ENCODE measurements around the gene CADM2. TPM values are rescaled to one million over a fixed set of nuclear protein-coding genes. Genes with fewer than 3 reads are reported as not detected.

The CADM2 gene
- polyA plus RNA-seq, 1 donor from 2014 or later = 4.5 TPM

- no peak overlapping the region for H3K27ac ChIP-seq (ENCODE audit: low read length)
- no peak overlapping the region for H3K4me3 ChIP-seq (ENCODE audit: low read length)
- H3K79me2 ChIP-seq (replicated peaks; ENCODE audit: insufficient read depth, low read length) = no peaks in the 10 kb centered on the region
- no peaks in the 10 kb centered on the region for H3F3A ChIP-seq (ENCODE audit: insufficient read depth, low read length, poor library complexity, severe bottlenecking)
- H2AFZ ChIP-seq (ENCODE audit: low read depth, low read length) = no peak overlapping the region
- no peaks in the 10 kb centered on the region for H3K9me2 ChIP-seq (ENCODE audit: insufficient read depth, low read length)
- H3K9ac ChIP-seq (ENCODE audit: low read length) = no peak overlapping the region
- no peaks in the 10 kb centered on the region for H3K36me3 ChIP-seq (ENCODE audit: insufficient read depth, low read length)
- H4K20me1 ChIP-seq (ENCODE audit: insufficient read depth) = no peaks in the 10 kb centered on the region
- no peaks in the 10 kb centered on the region for H3K9me3 ChIP-seq (ENCODE audit: low read length)
- TF ChIP-seq TAF1 (IDR thresholded peaks at IDR 0.05; ENCODE audit: low read depth) (no peak), CTCF (IDR thresholded peaks at IDR 0.05; ENCODE audit: poor library complexity, severe bottlenecking) (no peak), MXI1 (conservative IDR thresholded peaks at IDR 0.05; ENCODE audit: poor library complexity, severe bottlenecking) (no peak), REST (IDR thresholded peaks at IDR 0.05; ENCODE audit: borderline replicate concordance) (no peak), SMC3 (conservative IDR thresholded peaks at IDR 0.05; ENCODE audit: poor library complexity) (no peak), RAD21 (conservative IDR thresholded peaks at IDR 0.05) (no peak), EZH2 (IDR thresholded peaks at IDR 0.05; ENCODE audit: borderline replicate concordance, insufficient read depth, low read length, poor library complexity, severe bottlenecking) (no peak), POLR2AphosphoS5 (IDR thresholded peaks at IDR 0.05) (no peak), EP300 (conservative IDR thresholded peaks at IDR 0.05; ENCODE audit: poor library complexity, severe bottlenecking) (no peak)
- H3K27me3 ChIP-seq (ENCODE audit: insufficient read depth, low read depth, low read length) = no peaks in the 10 kb centered on the region
- no peak overlapping the region for H3K4me2 ChIP-seq (ENCODE audit: low read length)
Measured at GRCh38 chr3:85081191-85081906, 122.6 kb downstream of the CADM2 start.

- H3K4me2 ChIP-seq (ENCODE audit: low read length) = no peak overlapping the region
- no peak overlapping the region for H3K27ac ChIP-seq (ENCODE audit: low read length)
- H3K27me3 ChIP-seq (ENCODE audit: insufficient read depth, low read depth, low read length) = no peaks in the 10 kb centered on the region
Measured at GRCh38 chr3:85090495-85090894, 131.7 kb downstream of the CADM2 start.

More at GRCh38 chr3:85090495-85090894, 131.7 kb downstream of the CADM2 start:
- Histone ChIP-seq H4K20me1 (ENCODE audit: insufficient read depth) (no peaks in the 10 kb centered on the region), H2AFZ (ENCODE audit: low read depth, low read length) (no peak overlapping the region), H3K4me3 (ENCODE audit: low read length) (no peak overlapping the region), H3K79me2 (replicated peaks; ENCODE audit: insufficient read depth, low read length) (no peaks in the 10 kb centered on the region), H3K9ac (ENCODE audit: low read length) (no peak overlapping the region), H3K36me3 (ENCODE audit: insufficient read depth, low read length) (no peaks in the 10 kb centered on the region), H3F3A (ENCODE audit: insufficient read depth, low read length, poor library complexity, severe bottlenecking) (no peaks in the 10 kb centered on the region), H3K9me2 (ENCODE audit: insufficient read depth, low read length) (no peaks in the 10 kb centered on the region), H3K9me3 (ENCODE audit: low read length) (no peaks in the 10 kb centered on the region)
- no peak for TF ChIP-seq MXI1 (conservative IDR thresholded peaks at IDR 0.05; ENCODE audit: poor library complexity, severe bottlenecking)
- TF ChIP-seq EP300 (conservative IDR thresholded peaks at IDR 0.05; ENCODE audit: poor library complexity, severe bottlenecking) = no peak
- no peak for TF ChIP-seq CTCF (IDR thresholded peaks at IDR 0.05; ENCODE audit: poor library complexity, severe bottlenecking)
- TF ChIP-seq EZH2 (IDR thresholded peaks at IDR 0.05; ENCODE audit: borderline replicate concordance, insufficient read depth, low read length, poor library complexity, severe bottlenecking) = no peak
- no peak for TF ChIP-seq TAF1 (IDR thresholded peaks at IDR 0.05; ENCODE audit: low read depth)
- no peak for TF ChIP-seq RAD21 (conservative IDR thresholded peaks at IDR 0.05)
- no peak for TF ChIP-seq SMC3 (conservative IDR thresholded peaks at IDR 0.05; ENCODE audit: poor library complexity)
- no peak for TF ChIP-seq REST (IDR thresholded peaks at IDR 0.05; ENCODE audit: borderline replicate concordance)
- no peak for TF ChIP-seq POLR2AphosphoS5 (IDR thresholded peaks at IDR 0.05)

All from neural cell (in vitro differentiated cells).